SK-N-SH (cell line): ENCODE results near the gene CDK10.

ENCODE experiments used
- NFIC ChIP-seq: IDR thresholded peaks from 2 replicates; pipeline ENCODE4 v1.4.0; 2012; ENCODE audit warnings: borderline replicate concordance
- RFX5 ChIP-seq: IDR thresholded peaks from 2 replicates; pipeline ENCODE4 v1.6.1; 2012; ENCODE audit warnings: mild to moderate bottlenecking, improper control_type of control experiment, low read length
- SIN3A ChIP-seq: IDR thresholded peaks from 2 replicates; pipeline ENCODE4 v1.6.1; 2012; ENCODE audit warnings: low read depth, mild to moderate bottlenecking, low read length, moderate library complexity, borderline replicate concordance
- SMC3 ChIP-seq: IDR thresholded peaks from 2 replicates; pipeline ENCODE4 v1.6.1; 2012; ENCODE audit warnings: low read depth, low read length, improper control_type of control experiment
- TF ChIP-seq, protein P1 (sequence below): fragments of 200-600 bp; sonication (generic); IDR thresholded peaks from 2 replicates; pipeline ENCODE4 v1.6.1; 2017; ENCODE audit warnings: antibody characterized with exemption, mild to moderate bottlenecking, moderate library complexity

DNA sequence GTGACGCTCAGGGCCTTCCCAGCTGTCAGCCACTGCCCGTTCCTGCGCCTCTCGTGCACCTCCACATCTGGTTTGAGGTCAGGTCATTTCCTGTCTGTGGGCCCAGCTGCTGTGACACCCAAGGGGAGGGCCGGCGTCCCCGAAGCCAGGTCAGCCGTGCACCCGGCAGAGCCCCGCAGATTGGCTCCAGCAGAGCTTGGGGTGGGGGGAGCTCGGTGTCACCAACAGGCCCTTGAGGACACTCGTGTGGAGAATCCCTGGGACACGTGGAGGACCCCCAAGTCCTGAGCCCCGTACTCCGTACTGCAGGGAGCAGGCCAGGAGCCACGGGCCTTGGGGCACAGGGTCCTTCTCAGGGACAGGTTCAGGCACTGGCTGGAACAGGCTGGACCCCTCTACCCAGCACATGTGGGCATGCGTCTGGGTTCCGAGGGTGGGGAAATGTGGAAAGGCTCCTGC is 10.2 kb downstream of the CDK10 start:
- TF ChIP-seq SMC3 (no peak), NFIC (no peak), SIN3A (no peak), RFX5 (no peak)
- TF ChIP-seq, protein P1, sequence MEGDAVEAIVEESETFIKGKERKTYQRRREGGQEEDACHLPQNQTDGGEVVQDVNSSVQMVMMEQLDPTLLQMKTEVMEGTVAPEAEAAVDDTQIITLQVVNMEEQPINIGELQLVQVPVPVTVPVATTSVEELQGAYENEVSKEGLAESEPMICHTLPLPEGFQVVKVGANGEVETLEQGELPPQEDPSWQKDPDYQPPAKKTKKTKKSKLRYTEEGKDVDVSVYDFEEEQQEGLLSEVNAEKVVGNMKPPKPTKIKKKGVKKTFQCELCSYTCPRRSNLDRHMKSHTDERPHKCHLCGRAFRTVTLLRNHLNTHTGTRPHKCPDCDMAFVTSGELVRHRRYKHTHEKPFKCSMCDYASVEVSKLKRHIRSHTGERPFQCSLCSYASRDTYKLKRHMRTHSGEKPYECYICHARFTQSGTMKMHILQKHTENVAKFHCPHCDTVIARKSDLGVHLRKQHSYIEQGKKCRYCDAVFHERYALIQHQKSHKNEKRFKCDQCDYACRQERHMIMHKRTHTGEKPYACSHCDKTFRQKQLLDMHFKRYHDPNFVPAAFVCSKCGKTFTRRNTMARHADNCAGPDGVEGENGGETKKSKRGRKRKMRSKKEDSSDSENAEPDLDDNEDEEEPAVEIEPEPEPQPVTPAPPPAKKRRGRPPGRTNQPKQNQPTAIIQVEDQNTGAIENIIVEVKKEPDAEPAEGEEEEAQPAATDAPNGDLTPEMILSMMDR: no peak
